Prostate gland (tissue), 2 donors: ENCODE measurements around the gene AKAP12. TPM values are rescaled to one million over a fixed set of nuclear protein-coding genes. Genes with fewer than 3 reads are reported as not detected.
A peak's percentile ranks its signal among the peaks of the same experiment; 100 is the strongest.

Source experiments
- DNase-seq: peaks from one replicate; pipeline ENCODE4 v3.0.0-alpha.2; 2019; ENCODE audit warnings: low spot score
- H3K27ac ChIP-seq, 2 donors: fragments of 200-600 bp; sonication (generic); 2 replicates each; pipeline ENCODE4 v1.5.1; 2017 to 2019
- H3K27me3 ChIP-seq: fragments of 200-600 bp; sonication (generic); replicated peaks from 2 replicates; pipeline ENCODE4 v1.5.1; 2019; ENCODE audit not compliant: insufficient read depth
- H3K36me3 ChIP-seq, 2 donors: fragments of 200-600 bp; sonication (generic); 1 replicate in 1 of 2; 2 replicates in 1 of 2; pipeline versions ENCODE4 v1.5.1 to v1.8.1; 2017 to 2019
- H3K4me1 ChIP-seq: fragments of 200-600 bp; sonication (generic); replicated peaks from 2 replicates; pipeline ENCODE4 v1.5.1; 2019
- H3K4me3 ChIP-seq, 2 donors: fragments of 200-600 bp; sonication (generic); 2 replicates each; pipeline ENCODE4 v1.5.1; 2017 to 2019
- H3K9me3 ChIP-seq: fragments of 200-600 bp; sonication (generic); 2 replicates; pipeline ENCODE4 v1.5.1; 2017
- POLR2A ChIP-seq: fragments of 450-650 bp; IDR thresholded peaks from one replicate; pipeline ENCODE4 v1.6.1; 2016; ENCODE audit warnings: antibody characterized with exemption, mild to moderate bottlenecking
- POLR2AphosphoS5 ChIP-seq: sonication (generic); formaldehyde crosslinking; IDR thresholded peaks from one replicate; pipeline ENCODE4 v1.6.1; 2017; ENCODE audit warnings: antibody characterized with exemption
- WGBS: methylation state at CpG from one replicate; pipeline ENCODE4 v1.1.5; 2018; 5-methylcytosine and 5-hydroxymethylcytosine counted together
- intact Hi-C: fragments of 100-400 bp; cut with DNase I; formaldehyde crosslinking; loops from one replicate; pipeline ENCODE4 v1.14.2; 2022
- total RNA-seq, 2 donors: library from RNA; depleted of rRNA; stranded (reverse); fragments of >200 nt; gene quantifications; one replicate each; pipeline ENCODE4 v1.1.0, GENCODE V29; 2016
- TF ChIP-seq, protein P1 (sequence below), 4 experiments: fragments of 200-600 bp in 2 of 4; fragments of 450-650 bp in 2 of 4; sonication (generic) in 2 of 4; IDR thresholded peaks; 1 replicate in 3 of 4; 2 replicates in 1 of 4; pipeline ENCODE4 v1.5.1; 2016 to 2019; ENCODE audit warnings: antibody characterized with exemption in 4 of 4, mild to moderate bottlenecking in 2 of 4, moderate library complexity in 2 of 4

The AKAP12 gene
- total RNA-seq = 100 to 1,000 TPM in 1 of 2 donors, 10 to 100 TPM in 1; 29.4 to 159 TPM

DNA sequence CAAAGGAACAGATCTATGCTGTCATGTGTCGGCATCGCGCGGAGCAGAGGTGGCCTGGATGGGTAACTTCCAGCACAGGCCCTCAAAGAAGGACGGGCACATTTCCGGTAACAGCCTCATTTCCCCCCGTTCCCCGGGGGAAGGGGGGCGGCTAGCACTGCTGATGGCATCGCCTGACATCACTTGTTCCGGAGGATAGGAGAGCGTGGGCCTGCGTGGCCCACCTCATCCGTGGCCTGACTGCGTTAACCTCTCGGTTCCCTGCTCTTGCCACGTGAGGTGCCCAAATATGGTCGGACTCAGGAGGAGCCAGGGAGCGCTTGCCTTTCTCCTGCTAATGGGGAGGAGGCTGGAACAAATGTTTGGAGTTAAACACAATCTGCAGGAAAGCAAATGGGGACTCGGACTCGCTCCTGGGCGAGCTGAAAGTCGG, at the start of gene AKAP12:
Gene AKAP12, plus strand, starts transcription at position 365 of the 433 bp plus-strand sequence. CDS start 596 bp downstream, outside the sequence.
- H3K36me3 ChIP-seq = no peaks in the 10 kb centered on the region
- intact Hi-C loops = loop anchor here (1.0 to 10.0 kb wide), 3 partner anchors 55 to 227 kb away; no protein-coding TSS in a partner anchor
- WGBS = 29% methylated on average over 23 of the region's 23 CpGs
- no peaks in the 10 kb centered on the region for H3K9me3 ChIP-seq
- peak within 1 kb of the TSS; percentile 55 to 59 for H3K4me3 ChIP-seq
- TF ChIP-seq, protein P1, sequence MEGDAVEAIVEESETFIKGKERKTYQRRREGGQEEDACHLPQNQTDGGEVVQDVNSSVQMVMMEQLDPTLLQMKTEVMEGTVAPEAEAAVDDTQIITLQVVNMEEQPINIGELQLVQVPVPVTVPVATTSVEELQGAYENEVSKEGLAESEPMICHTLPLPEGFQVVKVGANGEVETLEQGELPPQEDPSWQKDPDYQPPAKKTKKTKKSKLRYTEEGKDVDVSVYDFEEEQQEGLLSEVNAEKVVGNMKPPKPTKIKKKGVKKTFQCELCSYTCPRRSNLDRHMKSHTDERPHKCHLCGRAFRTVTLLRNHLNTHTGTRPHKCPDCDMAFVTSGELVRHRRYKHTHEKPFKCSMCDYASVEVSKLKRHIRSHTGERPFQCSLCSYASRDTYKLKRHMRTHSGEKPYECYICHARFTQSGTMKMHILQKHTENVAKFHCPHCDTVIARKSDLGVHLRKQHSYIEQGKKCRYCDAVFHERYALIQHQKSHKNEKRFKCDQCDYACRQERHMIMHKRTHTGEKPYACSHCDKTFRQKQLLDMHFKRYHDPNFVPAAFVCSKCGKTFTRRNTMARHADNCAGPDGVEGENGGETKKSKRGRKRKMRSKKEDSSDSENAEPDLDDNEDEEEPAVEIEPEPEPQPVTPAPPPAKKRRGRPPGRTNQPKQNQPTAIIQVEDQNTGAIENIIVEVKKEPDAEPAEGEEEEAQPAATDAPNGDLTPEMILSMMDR (IDR thresholded peaks at IDR 0.05) = no peak
- peak; percentile 6 for TF ChIP-seq POLR2AphosphoS5
- no peaks in the 10 kb centered on the region for H3K27me3 ChIP-seq
- no peak for DNase-seq
- peak within 1 kb of the TSS; percentile 79 to 80 for H3K27ac ChIP-seq
- peaks cover 3% of the 10 kb centered on the region for H3K4me1 ChIP-seq

- no peaks in the 10 kb centered on the region for H3K27me3 ChIP-seq
- TF ChIP-seq, protein P1 (IDR thresholded peaks at IDR 0.05) = no peak
- TF ChIP-seq POLR2AphosphoS5 (no peak), POLR2A (no peak)
- H3K4me1 ChIP-seq = no peaks in the 10 kb centered on the region
- 65% methylated on average over 4 of the region's 4 CpGs for WGBS
- intact Hi-C loops = no loop called here
- no peaks in the 10 kb centered on the region for H3K36me3 ChIP-seq
- DNase-seq = no peak
- no peak overlapping the region for H3K4me3 ChIP-seq
- H3K9me3 ChIP-seq = no peaks in the 10 kb centered on the region
- H3K27ac ChIP-seq = no peak overlapping the region
Observed at GRCh38 chr6:151191527-151191926, 48.2 kb upstream of the AKAP12 start.

DNA sequence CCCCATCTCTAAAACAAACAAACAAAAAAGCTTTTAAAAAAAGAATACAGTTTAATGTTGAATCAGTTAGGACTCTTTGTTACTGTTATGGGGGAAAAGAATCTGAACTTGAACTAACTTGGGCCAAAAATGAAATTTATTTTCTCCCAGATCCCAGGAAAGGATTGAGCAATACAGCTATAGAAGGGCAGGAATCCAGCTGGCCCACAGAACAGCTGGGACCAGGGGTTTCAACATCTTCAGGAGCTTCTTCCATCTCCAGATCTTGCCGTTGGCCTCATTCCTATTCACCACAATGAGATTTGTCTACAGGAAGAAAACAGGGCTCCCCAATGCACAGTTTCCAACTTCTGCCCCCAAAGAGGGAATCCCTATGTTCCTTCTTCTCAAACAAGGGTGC, 43.2 kb upstream of the AKAP12 start:
- intact Hi-C loops = no loop called here
- Histone ChIP-seq H3K9me3 (no peaks in the 10 kb centered on the region), H3K27ac (no peak overlapping the region), H3K4me3 (no peak overlapping the region), H3K4me1 (no peaks in the 10 kb centered on the region), H3K27me3 (no peaks in the 10 kb centered on the region), H3K36me3 (no peaks in the 10 kb centered on the region)
- no peak for TF ChIP-seq POLR2A
- TF ChIP-seq, protein P1 (IDR thresholded peaks at IDR 0.05) = no peak
- TF ChIP-seq POLR2AphosphoS5 = no peak
- no peak for DNase-seq
- WGBS = 67% methylated on average over 1 of the region's 1 CpG

DNA sequence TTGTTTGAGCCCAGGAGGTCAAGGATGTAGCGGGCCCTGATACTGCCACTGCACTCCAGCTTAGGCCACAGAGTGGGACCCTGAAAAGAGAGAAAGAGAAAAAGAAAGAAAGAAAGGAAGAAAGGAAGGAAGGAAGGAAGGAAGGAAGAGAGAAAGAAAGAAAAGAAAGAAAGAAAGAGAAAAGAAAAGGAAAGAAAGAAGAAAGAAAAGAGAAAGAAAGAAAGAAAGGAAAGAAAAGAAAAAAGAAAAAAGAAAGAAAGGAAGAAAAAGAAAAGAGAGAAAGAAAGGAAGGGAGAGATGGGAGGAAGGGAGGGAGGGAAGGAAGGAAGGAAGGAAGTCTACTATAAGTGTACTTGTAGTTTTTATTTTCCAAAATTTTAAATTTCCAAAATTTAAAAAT, 42.2 kb upstream of the AKAP12 start:
- no peaks in the 10 kb centered on the region for H3K27me3 ChIP-seq
- no peaks in the 10 kb centered on the region for H3K4me1 ChIP-seq
- no peaks in the 10 kb centered on the region for H3K36me3 ChIP-seq
- no peak for DNase-seq
- H3K4me3 ChIP-seq = no peak overlapping the region
- TF ChIP-seq POLR2A (no peak), POLR2AphosphoS5 (no peak)
- TF ChIP-seq, protein P1 (IDR thresholded peaks at IDR 0.05) = no peak
- intact Hi-C loops = no loop called here
- H3K27ac ChIP-seq = no peak overlapping the region
- no peaks in the 10 kb centered on the region for H3K9me3 ChIP-seq
- 100% methylated on average over 1 of the region's 1 CpG for whole genome bisulfite sequencing

- intact Hi-C loops = no loop called here
- 34% methylated on average over 1 of the region's 1 CpG for WGBS
- Histone ChIP-seq H3K27me3 (no peaks in the 10 kb centered on the region), H3K9me3 (no peaks in the 10 kb centered on the region), H3K4me1 (no peaks in the 10 kb centered on the region), H3K36me3 (no peaks in the 10 kb centered on the region), H3K27ac (no peak overlapping the region), H3K4me3 (no peak overlapping the region)
- DNase-seq = no peak
- TF ChIP-seq, protein P1 (IDR thresholded peaks at IDR 0.05) = no peak
- TF ChIP-seq POLR2A = no peak
Observed at GRCh38 chr6:151199991-151200390, 39.8 kb upstream of the AKAP12 start.
